Hematopoietic multipotent progenitor cell treated with erythropoietin and hydrocortisone succinate and interleukin-3 and kit ligand, for 4 days (in vitro differentiated cells): ENCODE data around the gene FCGR3A.
A peak's percentile ranks its signal among the peaks of the same experiment; 100 is the strongest.
"Not testable (repeated sequence)": the region's sequence is repeated elsewhere in the genome, so short reads cannot be mapped to it uniquely, and the experiment has no call there.

Experiments
- DNase-seq: peaks from one replicate; pipeline ENCODE4 v3.0.0-alpha.2; 2015

FCGR3A gene

GRCh38 chr1:161549652-161550051 is at the start of gene FCGR3A:
Gene FCGR3A, minus strand, starts transcription at chr1:161549818. Its CDS starts 82 bp downstream, at chr1:161549736.
- no peak for DNase-seq

- DNase-seq: not testable (repeated sequence)
Observed at GRCh38 chr1:161597077-161597476, 47.5 kb upstream of the FCGR3A start.

DNA sequence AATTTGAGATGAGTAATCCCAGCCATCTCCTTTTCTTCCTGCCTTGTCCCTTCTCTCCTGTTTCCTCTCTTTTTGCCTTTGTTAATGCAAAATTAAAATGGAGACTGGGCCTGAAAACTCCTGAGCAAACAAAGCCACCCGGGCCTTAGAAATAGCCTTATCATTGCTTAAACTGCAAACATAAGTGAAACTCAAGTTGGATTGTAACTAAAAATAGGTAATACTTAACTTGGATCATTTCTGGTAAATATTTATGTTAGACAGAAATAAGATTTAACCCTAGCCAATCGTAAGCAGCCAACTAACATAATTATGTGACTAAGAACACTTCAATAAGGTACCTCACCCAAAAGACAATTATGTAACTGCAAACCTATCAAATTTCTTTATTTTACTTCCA is 46.0 kb upstream of the FCGR3A start:
- DNase-seq: not testable (repeated sequence)

DNA sequence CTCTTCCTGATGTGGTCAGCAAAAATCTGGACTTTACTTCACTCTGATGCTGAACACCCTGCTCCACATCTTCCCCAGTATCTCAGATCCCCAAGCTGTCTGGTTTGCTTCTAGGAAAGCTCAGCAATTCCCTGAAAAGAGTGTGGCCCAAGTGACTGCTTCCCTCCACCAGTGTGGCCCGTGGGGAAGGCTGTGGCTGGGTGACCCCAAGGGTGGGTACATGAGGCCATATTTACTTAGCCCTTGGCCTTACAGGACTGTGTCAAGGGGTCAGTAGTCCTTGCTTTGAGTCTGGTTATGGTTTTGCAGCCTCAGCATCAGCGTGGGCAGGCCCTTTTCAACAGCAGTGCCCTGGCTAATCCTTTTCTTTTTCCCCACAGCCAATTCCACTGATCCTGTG is 45.6 kb upstream of the FCGR3A start:
- DNase-seq: not testable (repeated sequence)

- not testable (repeated sequence) for DNase-seq
Observed at GRCh38 chr1:161594269-161594984, 44.8 kb upstream of the FCGR3A start.

- not testable (repeated sequence) for DNase-seq
Observed at GRCh38 chr1:161593092-161593755, 43.6 kb upstream of the FCGR3A start.

GRCh38 chr1:161592586-161592985 is 43.0 kb upstream of the FCGR3A start:
- DNase-seq: not testable (repeated sequence)

- DNase-seq: not testable (repeated sequence)
Observed at GRCh38 chr1:161589920-161590319, 40.3 kb upstream of the FCGR3A start.

GRCh38 chr1:161589365-161589764 is 39.7 kb upstream of the FCGR3A start:
- not testable (repeated sequence) for DNase-seq

GRCh38 chr1:161588596-161588995 is 39.0 kb upstream of the FCGR3A start:
- not testable (repeated sequence) for DNase-seq

DNA sequence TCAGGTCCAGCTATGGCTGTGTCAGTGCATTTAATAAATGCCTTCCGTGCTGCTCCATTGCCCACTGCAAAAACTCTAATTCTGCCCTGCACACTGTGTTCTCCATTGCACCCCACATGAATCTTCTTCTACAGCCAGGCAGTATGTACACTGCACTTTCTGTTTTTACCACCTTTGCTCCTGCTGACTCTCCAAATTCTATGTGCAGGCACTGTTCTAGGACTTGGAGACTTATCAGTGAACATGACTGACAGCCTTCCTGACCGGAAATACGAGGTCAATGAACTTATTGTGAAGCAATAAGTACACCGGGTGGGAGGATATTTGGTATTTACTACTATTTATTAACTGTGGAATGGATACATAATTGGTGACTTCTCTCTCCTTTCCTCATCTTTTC is 33.3 kb upstream of the FCGR3A start:
- DNase-seq: not testable (repeated sequence)

- not testable (repeated sequence) for DNase-seq
Observed at GRCh38 chr1:161580879-161581537, 31.4 kb upstream of the FCGR3A start.

DNA sequence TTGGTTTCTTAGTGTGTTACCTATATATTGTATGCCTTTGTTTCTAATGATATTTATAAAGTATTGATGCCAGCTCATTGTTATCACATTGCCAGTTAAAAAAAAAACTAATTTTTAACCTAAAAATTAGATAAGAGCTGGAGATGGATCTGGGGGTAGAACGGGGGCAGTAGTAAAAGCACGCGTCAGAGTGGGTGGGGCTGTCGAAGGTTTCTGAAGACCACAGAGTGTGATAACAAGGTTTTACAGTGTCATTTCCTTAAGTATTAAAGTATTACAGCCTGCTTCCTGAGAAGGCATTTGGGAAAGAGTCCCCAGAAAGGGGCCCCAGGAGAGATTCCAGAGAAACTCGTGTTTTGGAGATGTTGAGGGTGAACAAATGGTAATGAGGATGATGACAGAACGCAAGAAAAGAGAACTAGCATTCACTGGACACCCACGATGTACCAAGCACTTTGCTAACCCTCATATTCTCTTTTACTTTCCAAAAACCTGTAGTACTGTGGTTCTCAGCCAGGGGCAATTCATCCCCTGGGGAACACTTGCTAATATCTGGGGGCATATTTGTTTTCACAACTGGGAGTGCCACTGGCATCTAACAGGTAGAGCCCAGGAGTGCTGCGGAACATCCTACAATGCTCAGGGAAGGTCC is 30.4 kb upstream of the FCGR3A start:
- not testable (repeated sequence) for DNase-seq

DNA sequence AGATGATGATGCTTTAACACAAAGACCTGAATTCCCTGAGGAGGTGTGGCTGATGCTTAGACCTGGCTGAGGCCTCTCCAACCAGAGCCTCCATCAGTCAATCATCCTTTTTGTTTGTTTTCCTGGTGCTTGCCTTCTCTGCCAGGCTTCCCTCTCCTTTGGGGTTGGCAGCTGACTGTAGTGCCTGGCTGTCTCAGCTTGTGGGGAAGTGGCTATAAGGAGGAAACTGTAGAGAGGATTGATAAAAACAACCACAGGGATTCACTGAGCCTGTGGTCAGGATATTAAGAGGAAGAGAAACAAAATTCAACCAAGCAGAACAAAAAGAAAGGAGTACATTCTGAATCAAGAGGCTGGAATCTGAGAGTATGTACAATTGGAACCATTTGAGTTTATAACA is 27.1 kb upstream of the FCGR3A start:
- not testable (repeated sequence) for DNase-seq

DNA sequence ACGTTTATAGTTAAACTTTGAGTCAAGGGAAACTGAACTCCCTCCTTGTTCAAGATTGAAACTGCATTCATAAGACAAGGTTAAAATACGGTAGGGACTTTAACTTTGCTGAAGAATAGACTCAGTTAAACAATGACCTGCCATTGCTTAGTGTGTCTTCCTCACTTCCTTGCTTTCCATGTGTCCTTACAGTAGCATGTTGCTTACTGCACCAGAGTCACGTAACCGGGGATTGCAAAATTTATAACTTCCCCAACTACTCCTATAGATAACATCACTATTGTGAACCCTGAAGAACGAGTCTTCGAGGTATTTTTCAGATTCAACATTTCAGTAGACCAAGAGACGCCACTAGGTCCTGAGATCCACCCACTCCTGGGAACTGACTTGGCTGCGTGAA is 22.1 kb upstream of the FCGR3A start:
- DNase-seq: not testable (repeated sequence)

DNA sequence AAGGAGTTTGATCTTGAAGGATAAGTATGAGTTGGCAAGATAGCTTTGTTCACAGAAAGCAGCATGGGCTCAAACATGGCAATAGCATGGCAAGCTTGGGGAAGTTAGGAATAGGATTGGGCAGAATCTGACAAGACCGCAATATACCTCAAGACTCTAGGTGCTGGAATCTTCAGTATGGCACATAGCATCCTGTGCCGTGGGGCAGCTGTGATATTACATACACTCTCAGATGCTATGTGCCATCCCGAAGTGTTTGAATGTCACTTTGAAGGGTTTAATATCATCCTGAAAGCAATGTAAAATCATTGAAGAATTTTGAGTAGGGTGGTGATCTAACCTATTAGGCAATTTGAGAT is 17.0 kb upstream of the FCGR3A start:
- DNase-seq: not testable (repeated sequence)

GRCh38 chr1:161563522-161563921 is 13.9 kb upstream of the FCGR3A start:
- not testable (repeated sequence) for DNase-seq

DNA sequence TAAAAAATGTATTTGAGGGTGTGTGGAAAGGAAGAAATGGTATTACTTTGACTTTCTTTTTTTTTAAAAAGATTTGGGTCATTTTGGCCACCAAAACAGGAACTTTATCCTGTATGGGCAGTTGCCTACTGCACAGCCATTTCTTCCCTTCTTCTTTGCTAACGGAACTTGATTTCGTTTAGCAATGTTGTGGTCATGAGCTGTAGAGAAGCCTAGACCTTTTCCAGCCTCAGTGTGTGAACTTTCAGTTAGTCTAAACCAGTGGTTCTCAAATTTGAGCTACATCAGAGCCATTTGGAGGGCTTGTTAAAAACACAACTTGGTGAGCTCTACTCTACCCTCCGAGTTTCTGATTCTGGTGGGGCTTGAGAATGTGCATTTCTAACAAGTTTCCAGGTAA is 12.8 kb upstream of the FCGR3A start:
- not testable (repeated sequence) for DNase-seq

DNA sequence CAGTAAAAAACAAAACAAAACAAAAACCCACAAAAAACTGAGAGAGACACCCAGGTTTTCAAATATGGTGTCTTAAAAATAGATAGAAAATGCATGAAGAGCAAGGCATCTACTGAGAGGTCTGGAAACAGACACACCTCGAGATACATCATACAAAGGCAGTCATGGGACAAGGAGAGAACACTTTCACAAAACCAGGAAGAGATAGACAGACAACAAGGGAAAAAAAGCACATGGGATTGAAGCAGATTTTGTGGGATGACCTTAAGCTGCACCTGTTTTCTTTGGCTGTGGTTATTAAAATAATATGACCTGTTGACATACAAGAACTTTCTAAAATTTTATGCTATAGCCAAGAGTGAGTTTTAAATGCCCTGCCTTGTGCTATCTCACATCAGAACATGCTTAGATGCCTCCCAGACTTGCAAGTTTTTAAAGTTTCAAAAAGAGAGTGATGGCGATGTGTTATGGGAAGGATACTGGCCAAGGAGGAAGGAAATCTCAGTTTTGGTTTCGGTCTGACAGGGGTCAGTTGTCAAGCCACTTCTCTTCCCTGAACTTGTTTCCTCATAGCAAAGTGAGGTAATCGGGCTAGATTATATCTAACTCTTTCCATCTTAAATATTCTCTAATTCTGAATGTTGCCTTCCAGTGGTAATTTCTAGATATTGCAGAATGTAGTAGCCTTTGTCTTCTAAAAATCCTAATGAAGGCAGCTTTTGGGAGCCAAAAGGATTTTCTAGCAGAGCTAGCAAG is 11.5 kb upstream of the FCGR3A start:
- peak; percentile 83 for DNase-seq

DNA sequence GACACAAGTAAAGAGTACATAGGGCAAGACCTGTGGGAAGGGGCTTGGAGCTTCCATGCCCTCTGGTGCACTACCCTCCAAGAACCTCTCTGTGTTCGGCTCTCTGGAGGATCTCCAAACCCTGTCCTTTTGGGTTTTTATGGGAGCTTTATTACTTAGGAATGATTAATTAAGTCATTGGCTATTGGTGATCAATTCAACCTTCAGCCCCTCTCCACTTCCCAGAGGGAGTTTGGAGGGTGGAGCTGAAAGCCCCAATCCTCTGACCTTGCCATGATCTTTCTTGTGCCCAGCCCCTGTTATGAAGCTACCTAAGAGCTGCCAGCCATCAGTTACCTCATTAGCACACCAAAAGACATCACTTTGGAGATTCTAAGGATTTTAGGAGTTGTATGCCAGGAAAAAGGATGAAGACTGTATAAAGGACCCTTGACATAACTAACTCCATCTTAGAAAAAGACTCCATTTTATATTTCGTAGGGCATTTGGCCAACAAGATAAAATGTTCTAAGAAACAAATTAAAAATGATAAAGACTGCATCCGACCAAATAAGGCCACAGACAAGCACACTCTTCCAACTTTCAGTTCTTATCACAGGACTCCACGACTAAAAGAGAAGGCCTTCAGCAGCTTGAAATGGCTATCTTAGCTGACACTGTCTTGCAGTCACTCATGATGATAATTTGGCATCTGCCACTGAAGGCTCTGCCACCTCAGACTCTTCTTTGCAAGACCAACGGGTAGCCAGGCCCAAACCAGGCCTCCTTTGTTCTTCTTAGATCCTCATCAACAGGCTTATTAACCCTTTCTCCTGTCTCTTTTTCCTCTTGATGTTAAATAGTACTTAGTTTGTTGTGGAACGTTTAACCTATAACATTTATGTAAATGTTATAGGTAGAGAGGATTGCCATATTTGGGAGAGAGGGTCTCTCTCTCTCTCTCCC is 8.2 kb upstream of the FCGR3A start:
- DNase-seq: peak; percentile 90

DNA sequence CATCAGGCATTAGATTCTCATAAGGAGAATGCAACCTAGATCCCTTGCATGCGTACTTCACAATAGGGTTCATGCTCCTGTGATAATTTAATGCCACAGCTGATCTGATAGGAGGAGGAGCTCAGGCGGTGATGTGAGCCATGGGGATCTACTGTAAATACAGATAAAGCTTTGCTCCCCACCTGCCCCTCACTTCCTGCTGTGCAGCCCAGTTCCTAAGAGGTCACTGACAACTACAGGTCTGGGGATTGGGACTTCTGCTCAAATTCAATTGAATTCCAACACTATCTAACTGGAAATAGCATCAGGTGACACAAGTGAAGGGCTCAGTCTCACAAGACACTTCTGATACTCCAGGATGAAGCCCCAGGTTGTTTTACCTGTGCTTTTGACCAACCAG is 7.4 kb upstream of the FCGR3A start:
- DNase-seq: not testable (repeated sequence)
